K562 (cell line): ENCODE data around the gene ZNHIT3. TPM values are rescaled to one million over a fixed set of nuclear protein-coding genes. Genes with fewer than 3 reads are reported as not detected.

Experiments
- ETV1 ChIP-seq: fragments of 450-650 bp; conservative IDR thresholded peaks from 2 replicates; pipeline ENCODE4 v1.6.1; 2016; ENCODE audit warnings: missing genetic modification characterization, control low read depth, low read depth, missing compliant biosample characterization
- MBD2 ChIP-seq: sonication (generic); IDR thresholded peaks from 2 replicates; pipeline ENCODE4 v1.6.1; 2016; ENCODE audit warnings: low read depth, borderline replicate concordance
- NFE2 ChIP-seq: IDR thresholded peaks from 2 replicates; pipeline ENCODE4 v1.6.1; 2014; ENCODE audit warnings: antibody characterized with exemption, low read depth
- NRF1 ChIP-seq, 2 experiments: fragments of 450-650 bp; IDR thresholded peaks in 1 of 2; conservative IDR thresholded peaks in 1 of 2; 2 replicates each; pipeline ENCODE4 v1.6.1; 2014; ENCODE audit warnings: mild to moderate bottlenecking in 2 of 2
- PHB2 ChIP-seq: fragments of 450-650 bp; IDR thresholded peaks from 2 replicates; pipeline ENCODE4 v1.6.1; 2017; ENCODE audit warnings: low read depth
- RBM25 ChIP-seq: fragments of 200-400 bp; formaldehyde crosslinking; IDR thresholded peaks from 2 replicates; pipeline ENCODE4 v1.6.1; 2018; ENCODE audit warnings: low read length, low read depth, moderate library complexity; ENCODE audit not compliant: severe bottlenecking
- ZC3H11A ChIP-seq: IDR thresholded peaks from 2 replicates; pipeline ENCODE4 v1.6.1; 2012; ENCODE audit warnings: low read depth, low read length, improper control_type of control experiment
- polyA plus RNA-seq, 8 experiments: library from polyadenylated mRNA; depleted of rRNA in 4 of 8; stranded (reverse) in 5 of 8; unstranded in 3 of 8; fragments of >200 nt; fragmentation: Nextera tagmentation in 2 of 8; fragmentation: Illumina TruSeq in 1 of 8; extraction: Ambion mirVana in 2 of 8; extraction: Trizol in 1 of 8; gene quantifications; 2 replicates each; pipeline versions ENCODE4 v1.2.1 to v1.2.3, GENCODE V29; 2011 to 2014; ENCODE audit warnings: inconsistent platforms in 1 of 8, missing spikeins in 1 of 8
- total RNA-seq, 7 experiments: library from RNA; depleted of rRNA in 6 of 7; stranded (reverse); fragments of >200 nt in 6 of 7; fragmentation: Illumina TruSeq in 2 of 7; extraction: Trizol in 2 of 7; gene quantifications; 2 replicates each; pipeline versions ENCODE4 v1.2.1 to v1.2.3, GENCODE V29; 2011 to 2021; ENCODE audit warnings: low replicate concordance in 1 of 7
- TF ChIP-seq, protein P1 (sequence below): sonication (generic); formaldehyde crosslinking; IDR thresholded peaks from 2 replicates; pipeline ENCODE4 v1.8.0; 2022; ENCODE audit warnings: missing genetic modification reagents, mild to moderate bottlenecking, borderline replicate concordance
- TF ChIP-seq, protein P2 (sequence below): IDR thresholded peaks from 2 replicates; pipeline ENCODE4 v1.6.1; 2016; ENCODE audit warnings: missing genetic modification characterization, missing compliant biosample characterization
- TF ChIP-seq, protein P3 (sequence below): sonication (generic); formaldehyde crosslinking; IDR thresholded peaks from 2 replicates; pipeline ENCODE4 v1.8.0; 2022; ENCODE audit warnings: missing genetic modification reagents, mild to moderate bottlenecking, moderate library complexity, borderline replicate concordance
- TF ChIP-seq, protein P4 (sequence below): sonication (generic); formaldehyde crosslinking; IDR thresholded peaks from 2 replicates; pipeline ENCODE4 v1.8.1; 2023; ENCODE audit warnings: mild to moderate bottlenecking, missing genetic modification reagents, moderate library complexity

ZNHIT3 gene
- total and polyA plus RNA-seq, 9 of the 15 experiments (the other 6 are each of a cell fraction or from before 2014, with no cell fraction given) = 45.0 to 300 (median 88.4) TPM

DNA sequence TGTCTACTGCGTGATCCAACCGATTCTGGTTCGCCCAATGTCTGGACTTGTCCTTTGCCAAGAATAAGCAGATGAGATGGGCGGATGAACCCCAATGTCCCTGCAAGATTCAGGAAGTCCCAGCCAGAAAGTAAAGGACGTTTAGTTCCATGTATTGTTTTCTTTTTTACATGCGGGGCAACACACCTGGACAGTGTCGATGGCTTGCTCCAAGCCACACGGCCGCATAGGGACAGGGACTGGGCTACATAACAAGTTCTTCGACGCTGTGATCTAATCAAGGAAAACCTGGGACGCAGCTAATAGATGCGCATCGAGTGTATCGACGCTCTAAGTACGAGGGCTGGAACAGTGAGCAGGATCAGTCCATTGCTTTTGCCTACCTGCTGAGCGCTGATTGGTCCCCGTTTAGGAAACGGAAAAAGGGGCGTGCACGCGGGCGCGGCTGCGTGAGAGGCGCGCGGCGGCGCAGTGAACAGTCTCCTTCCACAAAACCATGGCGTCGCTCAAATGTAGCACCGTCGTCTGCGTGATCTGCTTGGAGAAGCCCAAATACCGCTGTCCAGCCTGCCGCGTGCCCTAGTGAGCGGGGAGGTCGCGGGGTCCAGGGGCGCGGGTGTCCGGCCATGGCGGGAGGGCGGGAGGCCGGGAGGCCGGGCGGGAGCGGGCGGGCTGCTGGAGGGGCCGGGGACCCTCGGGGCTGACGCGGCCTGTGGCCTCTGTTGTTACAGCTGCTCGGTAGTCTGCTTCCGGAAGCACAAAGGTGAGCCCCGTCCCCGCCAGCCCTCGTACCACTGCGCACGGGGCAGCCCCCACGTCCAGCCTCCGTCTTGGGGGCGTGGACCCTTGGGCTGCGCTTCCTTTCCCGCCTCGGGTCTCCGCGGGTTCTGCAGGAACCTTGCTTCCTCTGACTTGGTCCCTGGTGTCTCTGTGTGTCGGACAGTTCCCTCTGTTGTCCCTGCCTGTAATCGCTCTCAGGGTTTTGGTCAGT lies at the start of gene ZNHIT3 (continued):
- TF ChIP-seq, protein P1, sequence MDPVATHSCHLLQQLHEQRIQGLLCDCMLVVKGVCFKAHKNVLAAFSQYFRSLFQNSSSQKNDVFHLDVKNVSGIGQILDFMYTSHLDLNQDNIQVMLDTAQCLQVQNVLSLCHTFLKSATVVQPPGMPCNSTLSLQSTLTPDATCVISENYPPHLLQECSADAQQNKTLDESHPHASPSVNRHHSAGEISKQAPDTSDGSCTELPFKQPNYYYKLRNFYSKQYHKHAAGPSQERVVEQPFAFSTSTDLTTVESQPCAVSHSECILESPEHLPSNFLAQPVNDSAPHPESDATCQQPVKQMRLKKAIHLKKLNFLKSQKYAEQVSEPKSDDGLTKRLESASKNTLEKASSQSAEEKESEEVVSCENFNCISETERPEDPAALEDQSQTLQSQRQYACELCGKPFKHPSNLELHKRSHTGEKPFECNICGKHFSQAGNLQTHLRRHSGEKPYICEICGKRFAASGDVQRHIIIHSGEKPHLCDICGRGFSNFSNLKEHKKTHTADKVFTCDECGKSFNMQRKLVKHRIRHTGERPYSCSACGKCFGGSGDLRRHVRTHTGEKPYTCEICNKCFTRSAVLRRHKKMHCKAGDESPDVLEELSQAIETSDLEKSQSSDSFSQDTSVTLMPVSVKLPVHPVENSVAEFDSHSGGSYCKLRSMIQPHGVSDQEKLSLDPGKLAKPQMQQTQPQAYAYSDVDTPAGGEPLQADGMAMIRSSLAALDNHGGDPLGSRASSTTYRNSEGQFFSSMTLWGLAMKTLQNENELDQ (CRISPR knock-in tag) = no peak
- TF ChIP-seq RBM25 = no peak
- TF ChIP-seq ETV1 (tag) = 0 out of 2 replicates have a peak, but pooled peaks have one; percentile 15
- TF ChIP-seq PHB2 = no peak
- peak; percentile 73; the same call in 1 of the 2 replicates for TF ChIP-seq MBD2
- TF ChIP-seq NFE2 = 0 out of 2 replicates have a peak, but pooled peaks have one; percentile 8
- peak; percentile 93 to 94 for TF ChIP-seq NRF1 (conservative IDR thresholded peaks at IDR 0.05 in 1 of 2, IDR thresholded peaks at IDR 0.05 in 1 of 2)
- TF ChIP-seq, protein P2, sequence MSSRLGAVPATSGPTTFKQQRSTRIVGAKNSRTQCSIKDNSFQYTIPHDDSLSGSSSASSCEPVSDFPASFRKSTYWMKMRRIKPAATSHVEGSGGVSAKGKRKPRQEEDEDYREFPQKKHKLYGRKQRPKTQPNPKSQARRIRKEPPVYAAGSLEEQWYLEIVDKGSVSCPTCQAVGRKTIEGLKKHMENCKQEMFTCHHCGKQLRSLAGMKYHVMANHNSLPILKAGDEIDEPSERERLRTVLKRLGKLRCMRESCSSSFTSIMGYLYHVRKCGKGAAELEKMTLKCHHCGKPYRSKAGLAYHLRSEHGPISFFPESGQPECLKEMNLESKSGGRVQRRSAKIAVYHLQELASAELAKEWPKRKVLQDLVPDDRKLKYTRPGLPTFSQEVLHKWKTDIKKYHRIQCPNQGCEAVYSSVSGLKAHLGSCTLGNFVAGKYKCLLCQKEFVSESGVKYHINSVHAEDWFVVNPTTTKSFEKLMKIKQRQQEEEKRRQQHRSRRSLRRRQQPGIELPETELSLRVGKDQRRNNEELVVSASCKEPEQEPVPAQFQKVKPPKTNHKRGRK (tag) = no peak
- TF ChIP-seq ZC3H11A = no peak
- TF ChIP-seq, protein P3, sequence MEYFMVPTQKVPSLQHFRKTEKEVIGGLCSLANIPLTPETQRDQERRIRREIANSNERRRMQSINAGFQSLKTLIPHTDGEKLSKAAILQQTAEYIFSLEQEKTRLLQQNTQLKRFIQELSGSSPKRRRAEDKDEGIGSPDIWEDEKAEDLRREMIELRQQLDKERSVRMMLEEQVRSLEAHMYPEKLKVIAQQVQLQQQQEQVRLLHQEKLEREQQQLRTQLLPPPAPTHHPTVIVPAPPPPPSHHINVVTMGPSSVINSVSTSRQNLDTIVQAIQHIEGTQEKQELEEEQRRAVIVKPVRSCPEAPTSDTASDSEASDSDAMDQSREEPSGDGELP (CRISPR knock-in tag) = peak; percentile 82; the same call in 1 of the 2 replicates
- TF ChIP-seq, protein P4, sequence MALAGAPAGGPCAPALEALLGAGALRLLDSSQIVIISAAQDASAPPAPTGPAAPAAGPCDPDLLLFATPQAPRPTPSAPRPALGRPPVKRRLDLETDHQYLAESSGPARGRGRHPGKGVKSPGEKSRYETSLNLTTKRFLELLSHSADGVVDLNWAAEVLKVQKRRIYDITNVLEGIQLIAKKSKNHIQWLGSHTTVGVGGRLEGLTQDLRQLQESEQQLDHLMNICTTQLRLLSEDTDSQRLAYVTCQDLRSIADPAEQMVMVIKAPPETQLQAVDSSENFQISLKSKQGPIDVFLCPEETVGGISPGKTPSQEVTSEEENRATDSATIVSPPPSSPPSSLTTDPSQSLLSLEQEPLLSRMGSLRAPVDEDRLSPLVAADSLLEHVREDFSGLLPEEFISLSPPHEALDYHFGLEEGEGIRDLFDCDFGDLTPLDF (CRISPR knock-in tag) = 0 out of 2 replicates have a peak, but pooled peaks have one; percentile 62
